NB4 (cell line): ENCODE measurements around the gene CBFA2T3.

Experiments used
- DNase-seq: peaks from one replicate; pipeline ENCODE4 v3.0.0; 2010; ENCODE audit warnings: low read depth
- H3K4me3 ChIP-seq: one replicate; pipeline ENCODE4 v1.5.1; 2011; ENCODE audit warnings: mild to moderate bottlenecking, low read depth, low read length, moderate library complexity
- MYC ChIP-seq: IDR thresholded peaks from 2 replicates; pipeline ENCODE4 v1.6.1; 2011; ENCODE audit warnings: low read depth, low read length
- POLR2A ChIP-seq: IDR thresholded peaks from 2 replicates; pipeline ENCODE4 v1.6.1; 2011; ENCODE audit warnings: mild to moderate bottlenecking; ENCODE audit not compliant: insufficient read length; ENCODE audit errors: extremely low read depth
- TF ChIP-seq, protein P1 (sequence below): IDR thresholded peaks from 2 replicates; pipeline ENCODE4 v1.6.1; 2011; ENCODE audit warnings: low read depth, low read length
- TF ChIP-seq, protein P2 (sequence below): IDR thresholded peaks from one replicate; pipeline ENCODE4 v1.5.1; 2012; ENCODE audit warnings: low read depth, low read length

The CBFA2T3 gene

DNA sequence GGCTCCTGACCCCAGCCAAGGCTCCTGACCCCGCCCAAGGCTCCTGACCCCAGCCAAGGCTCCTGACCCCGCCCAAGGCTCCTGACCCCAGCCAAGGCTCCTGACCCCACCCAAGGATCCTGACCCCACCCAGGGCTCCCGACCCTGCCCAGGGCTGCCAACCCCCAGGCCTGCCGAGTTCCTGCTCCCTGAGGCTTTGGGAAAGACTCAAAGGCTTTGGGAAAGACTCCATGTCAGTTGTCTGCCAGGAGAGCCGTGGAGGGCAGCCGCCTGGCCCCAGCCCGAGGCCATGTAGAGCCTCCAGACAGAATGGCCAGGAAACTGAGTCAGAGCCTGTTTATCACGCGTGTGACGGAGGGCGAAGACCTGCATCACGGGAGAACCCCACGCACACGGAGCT, 21.1 kb downstream of the CBFA2T3 start:
- TF ChIP-seq POLR2A (no peak), MYC (no peak)
- TF ChIP-seq, protein P1, sequence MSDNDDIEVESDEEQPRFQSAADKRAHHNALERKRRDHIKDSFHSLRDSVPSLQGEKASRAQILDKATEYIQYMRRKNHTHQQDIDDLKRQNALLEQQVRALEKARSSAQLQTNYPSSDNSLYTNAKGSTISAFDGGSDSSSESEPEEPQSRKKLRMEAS, result no peak
- TF ChIP-seq, protein P2, sequence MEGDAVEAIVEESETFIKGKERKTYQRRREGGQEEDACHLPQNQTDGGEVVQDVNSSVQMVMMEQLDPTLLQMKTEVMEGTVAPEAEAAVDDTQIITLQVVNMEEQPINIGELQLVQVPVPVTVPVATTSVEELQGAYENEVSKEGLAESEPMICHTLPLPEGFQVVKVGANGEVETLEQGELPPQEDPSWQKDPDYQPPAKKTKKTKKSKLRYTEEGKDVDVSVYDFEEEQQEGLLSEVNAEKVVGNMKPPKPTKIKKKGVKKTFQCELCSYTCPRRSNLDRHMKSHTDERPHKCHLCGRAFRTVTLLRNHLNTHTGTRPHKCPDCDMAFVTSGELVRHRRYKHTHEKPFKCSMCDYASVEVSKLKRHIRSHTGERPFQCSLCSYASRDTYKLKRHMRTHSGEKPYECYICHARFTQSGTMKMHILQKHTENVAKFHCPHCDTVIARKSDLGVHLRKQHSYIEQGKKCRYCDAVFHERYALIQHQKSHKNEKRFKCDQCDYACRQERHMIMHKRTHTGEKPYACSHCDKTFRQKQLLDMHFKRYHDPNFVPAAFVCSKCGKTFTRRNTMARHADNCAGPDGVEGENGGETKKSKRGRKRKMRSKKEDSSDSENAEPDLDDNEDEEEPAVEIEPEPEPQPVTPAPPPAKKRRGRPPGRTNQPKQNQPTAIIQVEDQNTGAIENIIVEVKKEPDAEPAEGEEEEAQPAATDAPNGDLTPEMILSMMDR, result no peak
- no peak for DNase-seq

DNA sequence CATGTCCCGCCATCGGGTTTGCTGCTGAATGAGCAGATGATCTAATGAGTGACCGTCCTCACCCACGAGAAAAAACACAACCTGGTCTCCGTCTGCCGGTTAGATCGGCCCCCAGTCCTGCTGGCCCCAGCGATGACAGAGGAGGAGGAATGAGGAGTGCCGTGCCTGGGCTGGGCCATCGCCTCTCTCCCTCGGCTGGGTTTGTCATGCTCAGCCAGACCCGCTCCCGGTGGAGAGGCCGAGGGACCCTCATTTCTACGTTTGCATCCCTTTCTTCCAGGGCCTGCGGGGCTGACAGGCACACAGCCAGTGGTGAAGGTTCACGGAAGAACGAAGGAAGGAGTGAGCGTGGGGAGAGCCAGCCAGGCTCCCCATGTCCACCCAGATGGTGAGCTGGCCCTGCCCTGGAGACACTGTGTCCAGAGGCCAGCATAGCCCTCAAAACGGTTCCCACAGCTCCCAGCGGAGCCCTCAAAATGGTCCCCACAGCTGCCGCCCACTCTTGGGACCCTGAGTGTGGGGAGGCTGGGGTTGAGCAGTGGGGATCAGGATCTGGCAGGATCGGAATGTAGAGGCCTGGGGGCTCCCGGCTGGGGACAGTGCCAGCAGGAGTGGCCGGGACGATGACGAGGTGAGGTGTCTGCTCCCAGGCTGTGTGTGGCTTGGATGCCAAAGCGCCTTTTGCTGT, 23.9 kb downstream of the CBFA2T3 start:
- H3K4me3 ChIP-seq, result no peak overlapping the region
- DNase-seq, result no peak
- TF ChIP-seq, protein P2, result no peak
- TF ChIP-seq POLR2A, result no peak

More for the DNA sequence above, 21.1 kb downstream of the CBFA2T3 start:
- H3K4me3 ChIP-seq, result no peak overlapping the region

DNA sequence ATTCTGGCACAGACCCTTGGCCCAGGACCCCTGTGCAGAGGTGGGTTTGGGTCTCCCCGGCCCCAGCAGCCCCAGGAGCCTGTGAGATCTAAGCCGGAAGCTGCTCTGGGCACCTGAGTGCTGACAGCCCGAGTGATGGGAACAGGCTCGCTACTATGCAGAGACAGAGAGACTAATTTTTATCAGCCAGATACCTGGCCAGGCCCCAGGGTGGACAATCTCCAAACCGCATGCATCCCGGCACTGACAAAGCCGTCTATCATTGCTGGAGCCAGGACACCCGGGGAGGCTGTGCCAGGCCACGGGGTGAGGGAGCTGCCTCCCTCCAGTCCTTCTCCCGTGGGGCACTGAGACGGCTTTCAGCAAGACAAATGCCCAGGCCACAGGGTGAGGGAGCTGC, 25.0 kb downstream of the CBFA2T3 start:
- H3K4me3 ChIP-seq, result no peak overlapping the region
- TF ChIP-seq, protein P2, result no peak
- TF ChIP-seq MYC (no peak), POLR2A (no peak)
- TF ChIP-seq, protein P1, result no peak
- DNase-seq, result no peak

DNA sequence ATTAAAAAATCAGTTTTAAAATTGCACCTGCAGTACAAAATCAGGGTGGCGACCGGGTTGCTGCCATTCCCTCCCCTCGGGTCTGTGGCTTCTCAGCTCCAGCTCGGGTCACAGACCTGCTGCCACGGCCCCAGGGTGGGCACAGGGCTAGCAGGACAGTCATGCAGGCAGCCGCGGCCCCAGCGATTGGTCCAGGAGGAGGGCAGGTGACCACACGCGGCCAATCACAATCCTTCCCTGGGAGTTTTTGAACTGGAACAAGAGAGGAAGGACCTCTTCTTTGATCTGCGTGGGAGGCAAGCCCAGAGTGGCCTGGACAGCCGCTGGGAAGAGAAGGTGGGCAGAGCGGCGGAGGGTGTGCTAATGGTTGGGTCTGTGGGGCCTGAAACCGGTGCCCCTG, 25.5 kb downstream of the CBFA2T3 start:
- TF ChIP-seq MYC, result no peak
- TF ChIP-seq POLR2A, result no peak
- TF ChIP-seq, protein P2, result no peak
- TF ChIP-seq, protein P1, result no peak
- DNase-seq, result no peak
- H3K4me3 ChIP-seq, result no peak overlapping the region

DNA sequence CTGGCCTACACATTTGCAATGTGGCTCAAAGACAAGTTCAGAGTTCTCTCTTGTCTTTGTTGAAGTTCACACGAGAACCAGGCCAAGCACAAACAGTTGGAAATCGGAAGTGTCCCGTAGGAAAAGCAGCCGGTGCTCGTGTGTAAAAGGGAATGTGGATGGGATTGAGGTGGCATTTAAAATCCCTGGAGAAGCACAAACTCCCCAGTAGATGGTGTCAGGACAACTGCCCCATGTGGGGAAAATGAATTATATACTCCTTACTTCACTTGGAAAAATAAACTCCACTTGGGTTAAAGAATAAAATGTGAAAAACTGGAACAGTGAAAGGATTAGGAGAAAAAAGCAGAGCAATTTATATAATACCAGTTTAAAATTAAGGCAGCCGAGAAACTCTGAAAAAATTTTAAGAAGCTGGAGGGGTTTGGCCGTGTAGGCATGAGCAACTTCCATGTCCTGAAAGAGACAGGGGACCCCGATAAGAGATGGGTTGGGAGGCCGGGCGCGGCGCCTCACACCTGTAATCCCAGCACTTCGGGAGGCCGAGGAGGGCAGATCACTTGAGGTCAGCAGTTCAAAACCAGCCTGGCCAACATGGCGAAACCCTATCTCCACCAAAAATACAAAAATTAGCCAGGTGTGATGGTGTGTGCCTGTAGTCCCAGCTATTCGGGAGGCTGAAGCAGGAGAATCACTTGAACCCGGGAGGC, 28.1 kb downstream of the CBFA2T3 start:
- no peak overlapping the region for H3K4me3 ChIP-seq
- DNase-seq, result no peak
- TF ChIP-seq, protein P2, result no peak
- TF ChIP-seq POLR2A (no peak), MYC (no peak)
- TF ChIP-seq, protein P1, result no peak
